ENCODE measurements around the gene CRYGD. TPM values are rescaled to one million over a fixed set of nuclear protein-coding genes. Genes with fewer than 3 reads are reported as not detected.
A peak's percentile ranks its signal among the peaks of the same experiment; 100 is the strongest.
"Not testable (repeated sequence)": the region's sequence is repeated elsewhere in the genome, so short reads cannot be mapped to it uniquely, and the experiment has no call there.

Gene CRYGD
- total RNA-seq = not detected
- long read RNA-seq, donor 1 = 0 reads
- long read RNA-seq, donor 2 = 0 reads

- H3K4me3 ChIP-seq; DNase-seq; H3K36me3 ChIP-seq (ENCODE audit: low read depth); intact Hi-C loops (cut with DNase I, micrococcal nuclease); H3K4me1 ChIP-seq (ENCODE audit: low read depth); H3K9me3 ChIP-seq: not testable (repeated sequence)
- ATAC-seq = peak; percentile 20
Observed at GRCh38 chr2:208124013-208124715, at the start of gene CRYGD. Gene CRYGD, minus strand, starts transcription at chr2:208124524. Its CDS starts 51 bp downstream, at chr2:208124473.

- DNase-seq (no peak), ATAC-seq (peak; percentile 51)
- Histone ChIP-seq H3K4me3 (no peak overlapping the region), H3K36me3 (ENCODE audit: low read depth) (no peaks in the 10 kb centered on the region), H3K4me1 (ENCODE audit: low read depth) (no peaks in the 10 kb centered on the region), H3K9me3 (no peaks in the 10 kb centered on the region)
- intact Hi-C loops (cut with DNase I, micrococcal nuclease) = loop anchor here in 1 of 2 donors (10.0 kb wide), 1 partner anchor 83 kb away; the partner anchor contains the start of gene IDH1
- TF ChIP-seq CTCF (IDR thresholded peaks at IDR 0.05) = no peak
Observed at GRCh38 chr2:208172125-208172524, 47.8 kb upstream of the CRYGD start.

GRCh38 chr2:208164951-208165755 is 40.8 kb upstream of the CRYGD start:
- no peaks in the 10 kb centered on the region for H3K4me1 ChIP-seq (ENCODE audit: low read depth)
- no peak overlapping the region for H3K4me3 ChIP-seq
- no peak for ATAC-seq
- no peaks in the 10 kb centered on the region for H3K9me3 ChIP-seq
- no peak for DNase-seq
- intact Hi-C loops (cut with DNase I, micrococcal nuclease) = no loop called here
- TF ChIP-seq CTCF (IDR thresholded peaks at IDR 0.05) = no peak
- no peaks in the 10 kb centered on the region for H3K36me3 ChIP-seq (ENCODE audit: low read depth)

- no peak for ATAC-seq
- DNase-seq = no peak
- no peaks in the 10 kb centered on the region for H3K36me3 ChIP-seq (ENCODE audit: low read depth)
- H3K4me3 ChIP-seq = no peak within 1 kb of the TSS
- H3K4me1 ChIP-seq (ENCODE audit: low read depth) = no peaks in the 10 kb centered on the region
- TF ChIP-seq CTCF (IDR thresholded peaks at IDR 0.05) = no peak
- no peaks in the 10 kb centered on the region for H3K9me3 ChIP-seq
- intact Hi-C loops (cut with DNase I, micrococcal nuclease) = no loop called here
Observed at GRCh38 chr2:208163489-208163888, 39.2 kb upstream of the CRYGD start, which contains the start of gene CRYGA. Gene CRYGA, minus strand, starts transcription at chr2:208163589. Its CDS starts 33 bp downstream, at chr2:208163556.

GRCh38 chr2:208156439-208156838 is 32.1 kb upstream of the CRYGD start:
- no peaks in the 10 kb centered on the region for H3K4me1 ChIP-seq (ENCODE audit: low read depth)
- no peaks in the 10 kb centered on the region for H3K36me3 ChIP-seq (ENCODE audit: low read depth)
- DNase-seq (no peak), ATAC-seq (no peak)
- H3K9me3 ChIP-seq = no peaks in the 10 kb centered on the region
- H3K4me3 ChIP-seq = no peak overlapping the region
- TF ChIP-seq CTCF (IDR thresholded peaks at IDR 0.05) = no peak
- intact Hi-C loops (cut with DNase I, micrococcal nuclease) = no loop called here

GRCh38 chr2:208153156-208153555 is 28.8 kb upstream of the CRYGD start:
- intact Hi-C loops (cut with DNase I, micrococcal nuclease) = no loop called here
- H3K36me3 ChIP-seq (ENCODE audit: low read depth) = no peaks in the 10 kb centered on the region
- H3K9me3 ChIP-seq = no peaks in the 10 kb centered on the region
- H3K4me1 ChIP-seq (ENCODE audit: low read depth) = no peaks in the 10 kb centered on the region
- DNase-seq (no peak), ATAC-seq (no peak)
- H3K4me3 ChIP-seq = no peak overlapping the region
- TF ChIP-seq CTCF (IDR thresholded peaks at IDR 0.05) = no peak

All from mucosa of descending colon (tissue), 3 donors.